GM12892 (cell line): ENCODE data around the gene CRTAC1.

Experiments used
- POLR2A ChIP-seq: IDR thresholded peaks from 2 replicates; pipeline ENCODE4 v1.6.1; 2011; ENCODE audit warnings: low read depth, low read length, control low read depth
- POLR2AphosphoS5 ChIP-seq: IDR thresholded peaks from 2 replicates; pipeline ENCODE4 v1.6.1; 2011; ENCODE audit warnings: low read depth, low read length, control low read depth

- TF ChIP-seq POLR2A (no peak), POLR2AphosphoS5 (no peak)
These were observed 143.0 kb downstream of the CRTAC1 start for GRCh38 chr10:97887399-97887798.
